HepG2 (cell line): ENCODE data around the gene SHCBP1L. TPM values are rescaled to one million over a fixed set of nuclear protein-coding genes. Genes with fewer than 3 reads are reported as not detected.

Experiments
- ATAC-seq: fragments of 200-7000 bp; cut with Tn5 transposase; 3 replicates; pipeline ENCODE4 v1.9.1; 2020; ENCODE audit warnings: mild to moderate bottlenecking, moderate library complexity
- BruUV-seq: library from RNA; stranded (reverse); fragments of 400-500 nt; replicated peaks from 2 replicates; lab custom pipeline; 2021; lab: Mats Ljungman, UMichigan
- CTCF ChIA-PET: fragments of 300-600 bp; formaldehyde crosslinking; extraction: SDS; loops from one replicate; lab custom pipeline; 2021; ENCODE audit warnings: low total read pairs, inconsistent platforms, low intra/inter-chr PET ratio; lab: Yijun Ruan, JAX
- POLR2A ChIA-PET: fragments of 350-600 bp; sonication (Branson Sonifier 250); formaldehyde crosslinking; loops from one replicate; lab custom pipeline; 2020; ENCODE audit warnings: antibody characterized with exemption, inconsistent platforms; lab: Yijun Ruan, JAX
- DNase-seq: peaks from one replicate; pipeline ENCODE4 v3.0.0-alpha.2; 2015; ENCODE audit warnings: low spot score
- FAIRE-seq: peaks from 3 replicates; lab custom pipeline; 2011; peaks lifted over from hg19 to GRCh38; lab: Jason Lieb, UNC
- H2AFZ ChIP-seq: one replicate; pipeline ENCODE4 v1.6.1; 2011; ENCODE audit warnings: low read length, inconsistent platforms
- H3K27ac ChIP-seq: fragments of 300-600 bp; 3 replicates; pipeline ENCODE4 v1.8.0; 2011; ENCODE audit warnings: mixed run types, mild to moderate bottlenecking, mixed read lengths, low read length, inconsistent platforms; ENCODE audit not compliant: insufficient read depth; ENCODE audit errors: extremely low read length
- H3K27me3 ChIP-seq, 2 experiments: fragments of 200-600 bp in 1 of 2; 2 replicates in 1 of 2; 3 replicates in 1 of 2; pipeline versions ENCODE4 v1.6.0 to v1.8.0; 2011; ENCODE audit warnings: low read length in 2 of 2, mild to moderate bottlenecking in 2 of 2, moderate library complexity in 2 of 2, inconsistent platforms in 1 of 2; ENCODE audit not compliant: insufficient read depth in 2 of 2, control insufficient read depth in 1 of 2
- H3K36me3 ChIP-seq, 2 experiments: fragments of 200-600 bp in 1 of 2; replicated peaks in 1 of 2; 2 replicates in 1 of 2; 3 replicates in 1 of 2; pipeline versions ENCODE4 v1.5.1 to v1.8.0; 2011; ENCODE audit warnings: low read length in 2 of 2, inconsistent platforms in 1 of 2; ENCODE audit not compliant: insufficient read depth in 2 of 2, control insufficient read depth in 1 of 2
- H3K4me1 ChIP-seq: 2 replicates; pipeline ENCODE4 v1.5.1; 2012; ENCODE audit warnings: low read length, inconsistent platforms; ENCODE audit not compliant: insufficient read depth
- H3K4me2 ChIP-seq: 2 replicates; pipeline ENCODE4 v1.6.0; 2011; ENCODE audit warnings: low read depth, low read length, inconsistent platforms
- H3K4me3 ChIP-seq, 3 experiments: fragments of 200-600 bp in 1 of 3; sonication (generic), shearing (Covaris generic) in 1 of 3; replicated peaks in 1 of 3; 2 replicates each; pipeline ENCODE4 v1.5.1; 2011 to 2016; ENCODE audit warnings: low read length in 3 of 3, inconsistent platforms in 2 of 3, low read depth in 2 of 3, mild to moderate bottlenecking in 2 of 3, control low read depth in 1 of 3, mixed read lengths in 1 of 3; ENCODE audit not compliant: insufficient read depth in 1 of 3
- H3K79me2 ChIP-seq: one replicate; pipeline ENCODE4 v1.6.1; 2011; ENCODE audit warnings: low read length, inconsistent platforms; ENCODE audit not compliant: insufficient read depth
- H3K9ac ChIP-seq: 2 replicates; pipeline ENCODE4 v1.6.0; 2011; ENCODE audit warnings: mild to moderate bottlenecking, low read depth, low read length, inconsistent platforms; ENCODE audit not compliant: insufficient read depth
- H3K9me3 ChIP-seq: 2 replicates; pipeline ENCODE4 v1.5.1; 2012; ENCODE audit warnings: mild to moderate bottlenecking, low read length
- H4K20me1 ChIP-seq: 2 replicates; pipeline ENCODE4 v1.6.0; 2011; ENCODE audit warnings: inconsistent platforms, mild to moderate bottlenecking, low read length, moderate library complexity; ENCODE audit not compliant: insufficient read depth
- GABPA ChIP-seq, 2 experiments: IDR thresholded peaks; 2 replicates each; pipeline ENCODE4 v1.6.1; 2011 to 2016; ENCODE audit warnings: low read depth in 2 of 2, low read length in 1 of 2, missing biosample characterization in 1 of 2, missing genetic modification characterization in 1 of 2
- JUN ChIP-seq: sonication (generic); formaldehyde crosslinking; IDR thresholded peaks from 2 replicates; pipeline ENCODE4 v1.4.0; 2020; ENCODE audit warnings: mild to moderate bottlenecking, missing genetic modification reagents
- LBX2 ChIP-seq: sonication (generic); formaldehyde crosslinking; IDR thresholded peaks from 2 replicates; pipeline ENCODE4 v1.5.0; 2020; ENCODE audit warnings: missing genetic modification reagents, mild to moderate bottlenecking, borderline replicate concordance
- MEIS1 ChIP-seq: sonication (generic); formaldehyde crosslinking; IDR thresholded peaks from 2 replicates; pipeline ENCODE4 v1.9.0; 2021; ENCODE audit warnings: mild to moderate bottlenecking, missing genetic modification reagents, moderate library complexity, borderline replicate concordance
- PAF1 ChIP-seq: IDR thresholded peaks from 2 replicates; pipeline ENCODE4 v1.6.1; 2016; ENCODE audit warnings: missing genetic modification reagents, missing compliant biosample characterization
- RELA ChIP-seq: sonication (generic); formaldehyde crosslinking; IDR thresholded peaks from 2 replicates; pipeline ENCODE4 v1.4.0; 2020; ENCODE audit warnings: missing genetic modification reagents
- RFXANK ChIP-seq: IDR thresholded peaks from 2 replicates; pipeline ENCODE4 v1.6.1; 2016
- SALL2 ChIP-seq: sonication (generic); formaldehyde crosslinking; IDR thresholded peaks from 2 replicates; pipeline ENCODE4 v1.8.1; 2023; ENCODE audit warnings: mild to moderate bottlenecking, missing genetic modification reagents, inconsistent platforms
- SMAD1 ChIP-seq: sonication (generic); formaldehyde crosslinking; IDR thresholded peaks from 2 replicates; pipeline ENCODE4 v1.4.0; 2020; ENCODE audit warnings: missing genetic modification reagents, low read depth, mild to moderate bottlenecking, borderline replicate concordance
- SOX13 ChIP-seq, 3 experiments: fragments of 450-650 bp in 1 of 3; sonication (generic) in 1 of 3; formaldehyde crosslinking in 1 of 3; IDR thresholded peaks in 2 of 3; conservative IDR thresholded peaks in 1 of 3; 2 replicates each; pipeline versions ENCODE4 v1.5.0 to v1.6.1; 2016 to 2020; ENCODE audit warnings: antibody characterized with exemption in 1 of 3, mild to moderate bottlenecking in 1 of 3, missing compliant biosample characterization in 1 of 3, missing genetic modification reagents in 1 of 3, moderate library complexity in 1 of 3
- TEAD2 ChIP-seq: sonication (generic); formaldehyde crosslinking; IDR thresholded peaks from 2 replicates; pipeline ENCODE4 v1.9.0; 2021; ENCODE audit warnings: missing genetic modification reagents
- ZNF232 ChIP-seq: sonication (generic); formaldehyde crosslinking; IDR thresholded peaks from 2 replicates; pipeline ENCODE4 v1.4.0; 2020; ENCODE audit warnings: missing genetic modification reagents, borderline replicate concordance
- ZUFSP ChIP-seq: sonication (generic); formaldehyde crosslinking; IDR thresholded peaks from 2 replicates; pipeline ENCODE4 v1.9.0; 2021; ENCODE audit warnings: missing genetic modification reagents, mild to moderate bottlenecking, borderline replicate concordance
- WGBS: methylation state at CpG from one replicate; pipeline ENCODE4 v1.1.6; 2017; ENCODE audit warnings: low lambda C conversion rate; 5-methylcytosine and 5-hydroxymethylcytosine counted together
- in situ Hi-C: cut with HindIII; loops from 2 replicates; pipeline ENCODE4 v1.10.0; 2017; ENCODE audit warnings: low pct_unique_long_range_greater_than_20kb; ENCODE audit not compliant: extremely low pct_ligation_motif_present
- intact Hi-C: fragments of 100-400 bp; cut with micrococcal nuclease; formaldehyde crosslinking; loops from one replicate; pipeline ENCODE4 v1.10.0; 2022; ENCODE audit not compliant: unreplicated experiment
- polyA plus RNA-seq, 8 experiments: library from polyadenylated mRNA; depleted of rRNA in 3 of 8; stranded (reverse) in 7 of 8; unstranded in 1 of 8; fragments of >200 nt; fragmentation: Illumina TruSeq in 4 of 8; extraction: Trizol in 4 of 8; gene quantifications; 2 replicates each; pipeline versions ENCODE4 v1.2.1 to v1.2.3, GENCODE V29; 2011 to 2016; ENCODE audit warnings: low read depth in 4 of 8, missing spikeins in 1 of 8, mixed read lengths in 1 of 8; ENCODE audit not compliant: insufficient read depth in 1 of 8
- total RNA-seq, 5 experiments: library from RNA; depleted of rRNA; stranded (reverse); fragments of >200 nt; fragmentation: Illumina TruSeq; extraction: Trizol; gene quantifications; 2 replicates each; pipeline ENCODE4 v1.2.3, GENCODE V29; 2016; ENCODE audit warnings: low read depth in 1 of 5
- TF ChIP-seq, protein P1 (sequence below): sonication (generic); formaldehyde crosslinking; IDR thresholded peaks from 2 replicates; pipeline ENCODE4 v1.8.1; 2022; ENCODE audit warnings: low read depth, mild to moderate bottlenecking, missing genetic modification reagents
- TF ChIP-seq, protein P2 (sequence below): sonication (generic); formaldehyde crosslinking; IDR thresholded peaks from 2 replicates; pipeline ENCODE4 v1.4.0; 2020; ENCODE audit warnings: missing genetic modification reagents, borderline replicate concordance

Gene SHCBP1L
- total and polyA plus RNA-seq, 2 of the 13 experiments (the other 11 are each of a cell fraction or from before 2014, with no cell fraction given): not detected

- TF ChIP-seq ZUFSP (CRISPR knock-in tag) (no peak), MEIS1 (CRISPR knock-in tag) (no peak), TEAD2 (CRISPR knock-in tag) (no peak), JUN (CRISPR knock-in tag) (no peak)
Observed at GRCh38 chr1:182875889-182876288, 77.1 kb downstream of the SHCBP1L start (continued).

GRCh38 chr1:182872881-182873280, 80.1 kb downstream of the SHCBP1L start:
- Histone ChIP-seq H3K9ac (no peak overlapping the region), H3K36me3 (peaks cover 19 to 95% of the 10 kb centered on the region in 2 experiments), H3K79me2 (no peaks in the 10 kb centered on the region), H4K20me1 (0 out of 2 replicates have a peak, but pooled peaks cover 3% of the 10 kb centered on the region), H3K9me3 (no peaks in the 10 kb centered on the region), H2AFZ (no peak overlapping the region)
- no peak for ATAC-seq
- in situ Hi-C loops (loop anchor here (25.0 kb wide), 1 partner anchor 264 kb away; no protein-coding TSS in a partner anchor), intact Hi-C loops (no loop called here)
- POLR2A ChIA-PET: no interaction called here
- no peak for TF ChIP-seq SMAD1 (CRISPR knock-in tag)
- no peak for TF ChIP-seq GABPA (IDR thresholded peaks at IDR 0.05; ENCODE audit: low read depth, low read length)
- TF ChIP-seq GABPA (CRISPR knock-in tag; IDR thresholded peaks at IDR 0.05; ENCODE audit: low read depth): no peak
- no peak for TF ChIP-seq SALL2
- TF ChIP-seq SOX13 (IDR thresholded peaks at IDR 0.05): no peak
- TF ChIP-seq SOX13 (CRISPR knock-in tag; conservative IDR thresholded peaks at IDR 0.05 in 1 of 2, IDR thresholded peaks at IDR 0.05 in 1 of 2): no peak
- TF ChIP-seq, protein P1, sequence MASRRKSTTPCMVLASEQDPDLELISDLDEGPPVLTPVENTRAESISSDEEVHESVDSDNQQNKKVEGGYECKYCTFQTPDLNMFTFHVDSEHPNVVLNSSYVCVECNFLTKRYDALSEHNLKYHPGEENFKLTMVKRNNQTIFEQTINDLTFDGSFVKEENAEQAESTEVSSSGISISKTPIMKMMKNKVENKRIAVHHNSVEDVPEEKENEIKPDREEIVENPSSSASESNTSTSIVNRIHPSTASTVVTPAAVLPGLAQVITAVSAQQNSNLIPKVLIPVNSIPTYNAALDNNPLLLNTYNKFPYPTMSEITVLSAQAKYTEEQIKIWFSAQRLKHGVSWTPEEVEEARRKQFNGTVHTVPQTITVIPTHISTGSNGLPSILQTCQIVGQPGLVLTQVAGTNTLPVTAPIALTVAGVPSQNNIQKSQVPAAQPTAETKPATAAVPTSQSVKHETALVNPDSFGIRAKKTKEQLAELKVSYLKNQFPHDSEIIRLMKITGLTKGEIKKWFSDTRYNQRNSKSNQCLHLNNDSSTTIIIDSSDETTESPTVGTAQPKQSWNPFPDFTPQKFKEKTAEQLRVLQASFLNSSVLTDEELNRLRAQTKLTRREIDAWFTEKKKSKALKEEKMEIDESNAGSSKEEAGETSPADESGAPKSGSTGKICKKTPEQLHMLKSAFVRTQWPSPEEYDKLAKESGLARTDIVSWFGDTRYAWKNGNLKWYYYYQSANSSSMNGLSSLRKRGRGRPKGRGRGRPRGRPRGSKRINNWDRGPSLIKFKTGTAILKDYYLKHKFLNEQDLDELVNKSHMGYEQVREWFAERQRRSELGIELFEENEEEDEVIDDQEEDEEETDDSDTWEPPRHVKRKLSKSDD (CRISPR knock-in tag): no peak
- TF ChIP-seq LBX2 (CRISPR knock-in tag): no peak
- TF ChIP-seq RELA: no peak
- TF ChIP-seq, protein P2, sequence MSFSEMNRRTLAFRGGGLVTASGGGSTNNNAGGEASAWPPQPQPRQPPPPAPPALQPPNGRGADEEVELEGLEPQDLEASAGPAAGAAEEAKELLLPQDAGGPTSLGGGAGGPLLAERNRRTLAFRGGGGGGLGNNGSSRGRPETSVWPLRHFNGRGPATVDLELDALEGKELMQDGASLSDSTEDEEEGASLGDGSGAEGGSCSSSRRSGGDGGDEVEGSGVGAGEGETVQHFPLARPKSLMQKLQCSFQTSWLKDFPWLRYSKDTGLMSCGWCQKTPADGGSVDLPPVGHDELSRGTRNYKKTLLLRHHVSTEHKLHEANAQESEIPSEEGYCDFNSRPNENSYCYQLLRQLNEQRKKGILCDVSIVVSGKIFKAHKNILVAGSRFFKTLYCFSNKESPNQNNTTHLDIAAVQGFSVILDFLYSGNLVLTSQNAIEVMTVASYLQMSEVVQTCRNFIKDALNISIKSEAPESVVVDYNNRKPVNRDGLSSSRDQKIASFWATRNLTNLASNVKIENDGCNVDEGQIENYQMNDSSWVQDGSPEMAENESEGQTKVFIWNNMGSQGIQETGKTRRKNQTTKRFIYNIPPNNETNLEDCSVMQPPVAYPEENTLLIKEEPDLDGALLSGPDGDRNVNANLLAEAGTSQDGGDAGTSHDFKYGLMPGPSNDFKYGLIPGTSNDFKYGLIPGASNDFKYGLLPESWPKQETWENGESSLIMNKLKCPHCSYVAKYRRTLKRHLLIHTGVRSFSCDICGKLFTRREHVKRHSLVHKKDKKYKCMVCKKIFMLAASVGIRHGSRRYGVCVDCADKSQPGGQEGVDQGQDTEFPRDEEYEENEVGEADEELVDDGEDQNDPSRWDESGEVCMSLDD (CRISPR knock-in tag): no peak
- no peak for TF ChIP-seq RFXANK (CRISPR knock-in tag)
- TF ChIP-seq ZNF232 (CRISPR knock-in tag): no peak
- no peak for TF ChIP-seq PAF1
- TF ChIP-seq, all 625 proteins: peak for 0
- FAIRE-seq (no peak), DNase-seq (no peak)
- H3K27me3 ChIP-seq: no peaks in the 10 kb centered on the region
- 98% methylated on average over 3 of the region's 3 CpGs for WGBS
- no peak overlapping the region for H3K4me3 ChIP-seq
- BruUV-seq: no TSS peak
- no peak overlapping the region for H3K27ac ChIP-seq
- no peaks in the 10 kb centered on the region for H3K4me1 ChIP-seq
- no peak overlapping the region for H3K4me2 ChIP-seq
- CTCF ChIA-PET: no interaction called here
